ENCODE data around the gene MXRA8.
"Not testable (repeated sequence)": the region's sequence is repeated elsewhere in the genome, so short reads cannot be mapped to it uniquely, and the experiment has no call there.

The MXRA8 gene

GRCh38 chr1:1393014-1393413 is 34.7 kb upstream of the MXRA8 start:
- no peak for DNase-seq (ENCODE audit: low read depth in 2 of 2)

GRCh38 chr1:1391225-1391624 is 32.9 kb upstream of the MXRA8 start:
- DNase-seq (ENCODE audit: low read depth in 2 of 2), result no peak

GRCh38 chr1:1390675-1391074 is 32.3 kb upstream of the MXRA8 start:
- DNase-seq (ENCODE audit: low read depth in 2 of 2), result no peak

- no peak for DNase-seq (ENCODE audit: low read depth in 2 of 2)
Measured at GRCh38 chr1:1388078-1388472, 29.7 kb upstream of the MXRA8 start.

GRCh38 chr1:1387098-1388077 is 29.0 kb upstream of the MXRA8 start:
- no peak for DNase-seq (ENCODE audit: low read depth in 2 of 2)

- no peak for DNase-seq (ENCODE audit: low read depth in 2 of 2)
Measured at GRCh38 chr1:1385931-1386330, 27.6 kb upstream of the MXRA8 start.

GRCh38 chr1:1385339-1385738 is 27.0 kb upstream of the MXRA8 start:
- DNase-seq (ENCODE audit: low read depth in 2 of 2), result not testable (repeated sequence)

- DNase-seq (ENCODE audit: low read depth in 2 of 2), result no peak
Measured at GRCh38 chr1:1381294-1381693, 22.9 kb upstream of the MXRA8 start.

GRCh38 chr1:1380860-1381259 is 22.5 kb upstream of the MXRA8 start:
- no peak for DNase-seq (ENCODE audit: low read depth in 2 of 2)

GRCh38 chr1:1377540-1378205 is 19.3 kb upstream of the MXRA8 start:
- DNase-seq (ENCODE audit: low read depth in 2 of 2), result no peak

GRCh38 chr1:1376551-1377226 is 18.3 kb upstream of the MXRA8 start:
- DNase-seq (ENCODE audit: low read depth in 2 of 2), result no peak

- peak; percentile 93 for DNase-seq (ENCODE audit: low read depth in 2 of 2)
Measured at GRCh38 chr1:1374929-1375662, 16.7 kb upstream of the MXRA8 start, which contains the start of gene AURKAIP1. Gene AURKAIP1, minus strand, starts transcription at chr1:1375207. Its CDS starts 451 bp downstream, at chr1:1374756.

GRCh38 chr1:1374589-1374928 is 16.2 kb upstream of the MXRA8 start:
- DNase-seq (ENCODE audit: low read depth in 2 of 2), result no peak

GRCh38 chr1:1373815-1374588 is 15.6 kb upstream of the MXRA8 start:
- no peak for DNase-seq (ENCODE audit: low read depth in 2 of 2)

- DNase-seq (ENCODE audit: low read depth in 2 of 2), result no peak
Measured at GRCh38 chr1:1373051-1373814, 14.9 kb upstream of the MXRA8 start.

GRCh38 chr1:1371746-1372711 is 13.7 kb upstream of the MXRA8 start:
- peak; percentile 66 to 77 for DNase-seq (ENCODE audit: low read depth in 2 of 2)

- DNase-seq (ENCODE audit: low read depth in 2 of 2), result no peak
Measured at GRCh38 chr1:1371364-1371745, 13.0 kb upstream of the MXRA8 start.

- DNase-seq (ENCODE audit: low read depth in 2 of 2), result no peak
Measured at GRCh38 chr1:1370771-1371300, 12.5 kb upstream of the MXRA8 start.

- DNase-seq (ENCODE audit: low read depth in 2 of 2), result not testable (repeated sequence)
Measured at GRCh38 chr1:1370094-1370493, 11.7 kb upstream of the MXRA8 start.
